Pons (tissue), 1 donor: ENCODE results near the gene ZBED4.

ENCODE experiments used
- DNase-seq: peaks from one replicate; pipeline ENCODE4 v3.0.0-alpha.2; 2016; ENCODE audit warnings: low spot score

ZBED4 gene

DNA sequence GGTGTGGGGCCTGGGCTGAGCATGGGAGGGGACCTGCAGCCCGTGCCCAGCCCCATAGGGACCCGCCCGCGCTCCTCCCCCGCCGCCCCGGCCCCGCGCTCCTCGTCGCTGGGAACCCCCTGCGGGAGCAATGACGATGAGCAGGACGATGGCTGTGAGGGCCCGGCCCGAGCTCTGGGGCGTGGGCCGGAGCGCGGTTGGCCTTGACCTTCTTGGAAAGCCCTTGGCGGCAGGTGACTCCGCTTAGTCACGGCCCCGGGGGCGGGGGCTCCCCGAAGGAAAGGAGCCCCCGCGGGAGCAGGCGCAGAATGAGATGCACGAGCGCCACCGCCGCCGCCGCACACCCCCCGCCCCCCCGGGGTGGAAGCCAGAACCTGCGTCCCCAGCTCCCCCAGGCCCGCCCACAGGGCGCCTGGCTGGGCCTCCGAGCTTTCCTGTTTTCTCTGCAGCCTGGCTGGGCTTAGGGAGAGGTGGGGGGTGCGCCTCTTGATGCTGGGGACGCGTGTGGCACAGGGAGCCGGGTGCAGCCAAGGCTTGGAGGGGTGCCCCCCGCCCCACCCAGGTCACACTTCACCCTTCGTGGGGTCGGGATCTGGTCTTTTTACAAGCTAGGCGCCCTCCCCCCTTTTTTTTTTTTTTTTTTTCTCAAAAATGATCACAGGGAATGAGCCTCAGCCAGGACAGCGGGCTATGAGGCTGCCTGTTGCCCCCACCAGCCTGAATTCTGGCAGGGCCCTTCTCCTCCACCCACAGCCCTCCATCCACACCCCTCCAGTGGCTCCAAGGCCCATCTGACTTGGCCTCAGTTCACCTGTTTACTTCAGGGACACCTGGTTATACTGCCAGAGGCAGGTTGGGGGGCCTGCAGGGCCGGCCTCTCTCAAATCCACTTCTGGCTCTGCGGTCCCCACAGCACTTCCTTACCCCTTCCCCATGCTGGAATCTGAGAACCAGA lies 82.7 kb downstream of the ZBED4 start:
- DNase-seq, result peak; percentile 73

DNA sequence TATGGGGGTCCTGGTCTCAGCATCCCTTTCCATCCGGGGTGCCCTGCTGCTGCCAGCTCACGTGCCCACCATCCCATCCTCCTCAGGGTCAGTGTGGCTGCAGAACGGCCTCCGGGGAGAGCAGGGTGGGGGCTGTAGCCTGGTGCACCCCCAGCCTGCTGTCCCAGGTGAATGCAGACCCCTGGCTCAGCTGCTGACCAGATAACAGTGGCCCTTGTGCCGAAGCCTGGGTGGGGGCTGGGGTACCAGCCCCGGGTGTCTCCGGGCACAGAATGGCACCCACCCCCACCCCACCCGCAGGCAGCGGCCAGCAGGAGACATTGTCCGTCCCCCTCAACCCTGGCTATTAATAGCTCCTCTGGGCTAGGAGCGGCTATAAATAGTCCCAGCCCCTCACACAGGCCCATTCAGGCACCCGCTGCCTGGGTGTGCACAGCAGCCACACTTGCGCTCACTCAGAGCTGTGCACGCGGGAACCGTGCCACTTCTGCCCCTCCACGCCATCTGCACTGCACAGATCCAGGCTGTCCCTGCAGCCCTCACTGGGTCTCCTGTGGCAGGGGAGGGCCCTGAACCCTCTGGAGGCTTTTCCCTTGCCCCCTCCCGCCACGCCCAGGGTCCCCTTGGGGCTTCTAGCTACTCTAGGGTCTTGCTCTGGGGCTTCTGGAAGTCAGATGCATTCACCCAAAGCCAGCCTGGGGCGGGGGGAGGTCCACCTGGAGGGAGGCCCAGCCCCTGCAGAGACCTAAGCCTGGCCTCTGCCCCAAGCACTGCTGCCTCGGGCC lies 83.5 kb downstream of the ZBED4 start:
- peak; percentile 90 for DNase-seq

GRCh38 chr22:49937758-49938564 lies 84.3 kb downstream of the ZBED4 start:
- DNase-seq, result peak; percentile 86

- DNase-seq, result no peak
These were observed 85.0 kb downstream of the ZBED4 start for GRCh38 chr22:49938565-49939136.
